Activated CD4-positive, alpha-beta T cell treated with anti-CD3 and anti-CD28 coated beads for 24 hours (primary cell): ENCODE data around the gene CLSTN2.

Source experiments
- DNase-seq, 2 donors: peaks; one replicate each; pipeline ENCODE4 v3.0.0-alpha.2; 2020; ENCODE audit warnings: low read depth in 2 of 2

Gene CLSTN2

GRCh38 chr3:140052771-140053702, 118.1 kb downstream of the CLSTN2 start:
- DNase-seq, result no peak

GRCh38 chr3:140053794-140054193, 118.8 kb downstream of the CLSTN2 start:
- no peak for DNase-seq

- DNase-seq, result no peak
Measured at GRCh38 chr3:140055092-140055791, 120.3 kb downstream of the CLSTN2 start.

GRCh38 chr3:140056047-140056446, 121.1 kb downstream of the CLSTN2 start:
- DNase-seq, result no peak

- no peak for DNase-seq
Measured at GRCh38 chr3:140061211-140061610, 126.2 kb downstream of the CLSTN2 start.

GRCh38 chr3:140062461-140062860, 127.5 kb downstream of the CLSTN2 start:
- no peak for DNase-seq

GRCh38 chr3:140067487-140067886, 132.5 kb downstream of the CLSTN2 start:
- no peak for DNase-seq

GRCh38 chr3:140068494-140069017, 133.6 kb downstream of the CLSTN2 start:
- DNase-seq, result no peak

GRCh38 chr3:140073278-140074045, 138.5 kb downstream of the CLSTN2 start:
- DNase-seq, result no peak

GRCh38 chr3:140076552-140076951, 141.6 kb downstream of the CLSTN2 start:
- DNase-seq, result no peak

GRCh38 chr3:140077406-140077805, 142.4 kb downstream of the CLSTN2 start:
- DNase-seq, result no peak

- no peak for DNase-seq
Measured at GRCh38 chr3:140078343-140078742, 143.4 kb downstream of the CLSTN2 start.

- no peak for DNase-seq
Measured at GRCh38 chr3:140078940-140079339, 144.0 kb downstream of the CLSTN2 start.

- no peak for DNase-seq
Measured at GRCh38 chr3:140081887-140082286, 146.9 kb downstream of the CLSTN2 start.

GRCh38 chr3:140085001-140085400, 150.0 kb downstream of the CLSTN2 start:
- DNase-seq, result no peak

- no peak for DNase-seq
Measured at GRCh38 chr3:140086642-140087041, 151.7 kb downstream of the CLSTN2 start.

GRCh38 chr3:140088058-140088457, 153.1 kb downstream of the CLSTN2 start:
- DNase-seq, result no peak

GRCh38 chr3:140088513-140088912, 153.5 kb downstream of the CLSTN2 start:
- no peak for DNase-seq

GRCh38 chr3:140089403-140090072, 154.6 kb downstream of the CLSTN2 start:
- no peak for DNase-seq

GRCh38 chr3:140091143-140091542, 156.2 kb downstream of the CLSTN2 start:
- DNase-seq, result no peak

- no peak for DNase-seq
Measured at GRCh38 chr3:140092848-140093536, 158.0 kb downstream of the CLSTN2 start.
